Subcutaneous adipose tissue (tissue), 4 donors: ENCODE measurements around the gene CDH23. TPM values are rescaled to one million over a fixed set of nuclear protein-coding genes. Genes with fewer than 3 reads are reported as not detected.

Experiments
- CTCF ChIP-seq: fragments of 450-650 bp; IDR thresholded peaks from one replicate; pipeline ENCODE4 v1.5.1; 2016; ENCODE audit warnings: low read depth, mild to moderate bottlenecking, control low read depth, antibody characterized with exemption, moderate library complexity
- total RNA-seq, 4 donors: library from RNA; depleted of rRNA; stranded (reverse); fragments of >200 nt; gene quantifications; one replicate each; pipeline ENCODE4 v1.1.0, GENCODE V29; 2016

CDH23 gene
- total RNA-seq, 4 donors from 2014 or later = 14.3 to 74.8 (median 24.1) TPM

GRCh38 chr10:71765906-71766716, 369.4 kb downstream of the CDH23 start:
- TF ChIP-seq CTCF = no peak

DNA sequence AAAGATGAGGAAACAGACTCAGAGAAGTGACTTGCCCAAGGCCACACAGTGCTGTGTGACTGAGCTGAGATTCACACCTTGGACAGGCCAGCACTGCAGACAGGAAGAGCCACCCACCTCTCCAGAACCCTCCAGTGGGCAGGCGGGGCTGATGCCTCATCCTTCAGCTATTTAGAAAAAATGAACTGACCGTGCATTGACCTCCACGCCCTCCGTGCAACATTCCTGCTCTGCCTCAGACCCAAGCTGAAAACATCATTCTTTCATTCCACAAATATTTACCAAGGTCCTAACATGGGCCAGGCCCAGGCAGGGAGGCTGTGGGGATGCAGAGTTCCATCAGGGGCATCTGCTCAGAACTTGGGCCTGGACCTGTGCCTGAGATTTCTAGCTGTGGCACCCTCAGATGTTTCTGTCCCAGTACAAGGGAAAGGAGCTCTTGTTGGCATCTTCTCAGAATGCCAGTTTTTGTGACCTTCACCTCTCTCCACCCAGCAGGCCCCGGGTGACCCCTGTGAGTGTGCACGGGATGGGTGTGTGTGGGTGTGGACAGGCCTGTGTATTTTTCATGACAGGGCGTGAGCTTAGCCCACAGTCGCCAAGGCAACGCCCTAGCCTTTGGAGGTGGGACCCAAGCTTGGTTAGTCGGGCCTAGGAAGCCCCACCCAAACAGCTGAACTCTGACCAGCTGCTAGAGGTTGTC, 370.1 kb downstream of the CDH23 start:
- no peak for TF ChIP-seq CTCF

- no peak for TF ChIP-seq CTCF
These were observed 370.8 kb downstream of the CDH23 start for GRCh38 chr10:71767420-71768035.

GRCh38 chr10:71769279-71769823, 372.6 kb downstream of the CDH23 start:
- TF ChIP-seq CTCF = no peak

GRCh38 chr10:71770255-71770654, 373.5 kb downstream of the CDH23 start:
- TF ChIP-seq CTCF = no peak

GRCh38 chr10:71770789-71771188, 374.1 kb downstream of the CDH23 start:
- TF ChIP-seq CTCF = no peak

- no peak for TF ChIP-seq CTCF
These were observed 374.5 kb downstream of the CDH23 start for GRCh38 chr10:71771204-71771603.
